Midbrain (tissue), 1 donor: ENCODE measurements around the gene CPM.

Experiments used
- DNase-seq: peaks from one replicate; lab custom pipeline; 2025; lab: John Stamatoyannopoulos, UW

The CPM gene

DNA sequence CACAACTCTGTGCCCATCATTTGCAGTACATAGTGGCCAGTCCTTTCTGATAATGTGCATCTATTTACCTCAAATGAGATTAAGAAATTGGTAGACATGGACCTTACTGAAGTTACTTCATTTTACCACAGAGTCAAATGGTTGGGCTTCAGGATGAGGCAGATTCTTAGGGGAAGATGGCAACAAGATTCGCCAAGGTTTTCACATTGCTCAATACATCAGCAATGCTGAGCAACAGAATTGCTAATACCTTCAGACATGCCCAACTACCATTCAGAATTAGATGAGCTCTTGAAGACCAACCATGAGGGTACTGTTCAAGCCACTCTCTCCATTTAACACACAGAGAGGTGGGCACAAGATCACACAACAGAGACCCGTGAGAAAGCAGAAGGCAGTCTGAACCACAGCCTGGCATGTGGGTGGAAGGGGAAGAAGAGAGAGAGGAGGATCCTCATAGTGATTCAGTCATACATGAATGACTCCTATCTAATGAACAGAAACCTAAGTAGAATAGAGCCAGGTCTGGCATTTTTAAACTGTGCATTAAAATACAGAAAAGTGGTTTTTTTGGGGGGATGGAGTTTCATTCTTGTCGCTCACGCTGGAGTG, 28.5 kb downstream of the CPM start:
- DNase-seq: no peak

DNA sequence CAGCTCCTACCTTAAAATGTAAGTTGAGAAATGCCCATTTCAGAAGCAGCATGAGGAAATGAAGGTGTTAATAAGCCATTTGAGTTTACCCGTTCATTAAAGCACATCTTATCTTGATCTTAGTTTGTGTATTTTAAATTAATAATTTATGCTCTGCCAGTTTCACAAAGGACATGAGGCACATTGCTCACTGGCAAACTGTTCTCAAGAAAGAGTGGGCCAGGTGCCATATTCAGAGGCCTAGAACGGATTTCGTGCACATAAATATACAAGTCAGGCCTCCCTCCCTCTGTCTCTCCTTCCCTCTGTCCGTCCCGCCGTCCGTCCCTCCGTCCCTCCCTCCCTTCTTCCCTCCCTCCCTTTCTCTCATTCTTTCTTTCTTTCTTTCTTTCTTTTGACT, 29.5 kb downstream of the CPM start:
- no peak for DNase-seq

DNA sequence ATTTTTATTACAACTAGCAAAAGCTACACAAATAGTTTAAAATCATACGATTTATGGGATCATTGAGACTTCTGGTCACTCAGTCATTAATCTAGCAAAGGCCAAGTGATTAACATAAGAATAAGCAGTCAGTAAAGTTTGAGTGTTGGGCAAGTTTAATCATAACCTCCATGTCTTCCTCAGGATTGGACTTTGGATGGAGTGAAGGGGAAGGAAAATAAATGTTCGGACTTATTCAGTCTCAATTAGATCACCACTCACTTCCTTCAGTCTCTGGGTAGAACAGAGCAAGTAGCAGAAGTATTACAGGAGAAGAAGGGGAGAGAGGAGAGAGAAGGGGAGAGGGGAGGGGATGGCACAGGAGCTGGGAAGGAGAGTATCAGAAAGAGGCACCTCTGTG, 31.4 kb downstream of the CPM start:
- no peak for DNase-seq

DNA sequence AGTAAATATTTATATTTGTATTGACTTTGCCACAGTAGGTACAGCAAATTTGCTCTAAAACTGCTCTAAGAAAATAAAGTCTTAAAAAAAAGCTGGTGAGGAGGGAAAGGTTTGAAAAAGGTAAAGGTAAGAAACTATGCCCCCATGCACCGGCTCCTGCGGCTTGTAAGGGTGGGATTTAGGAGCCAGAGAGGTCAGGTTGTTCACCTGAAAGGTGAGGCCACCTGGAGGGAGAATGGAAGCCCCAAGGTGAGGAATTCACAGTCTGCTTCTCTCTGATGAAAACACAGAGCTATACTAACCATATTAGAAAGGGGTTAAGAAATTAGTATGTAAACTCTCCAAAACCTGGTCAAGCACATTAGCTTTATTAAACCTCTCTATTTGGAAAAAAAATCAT, 31.8 kb downstream of the CPM start:
- DNase-seq: no peak

DNA sequence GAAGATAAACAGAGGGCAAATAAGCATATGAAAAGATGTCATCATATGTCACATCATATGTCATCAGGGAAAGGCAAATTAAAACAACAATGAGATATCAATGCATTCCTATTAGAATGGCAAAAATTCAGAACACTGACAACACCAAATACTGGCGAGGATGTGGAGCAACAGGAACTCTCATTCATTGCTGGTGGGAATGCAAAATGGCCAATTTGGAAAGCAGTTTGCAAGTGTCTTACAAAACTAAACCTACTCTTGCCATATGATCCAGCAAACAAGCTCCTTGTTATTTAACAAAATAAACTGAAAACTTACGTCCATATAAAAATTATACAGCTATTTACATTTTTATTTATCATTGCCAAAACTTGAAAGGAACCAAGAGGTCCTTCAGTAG, 32.7 kb downstream of the CPM start:
- no peak for DNase-seq

DNA sequence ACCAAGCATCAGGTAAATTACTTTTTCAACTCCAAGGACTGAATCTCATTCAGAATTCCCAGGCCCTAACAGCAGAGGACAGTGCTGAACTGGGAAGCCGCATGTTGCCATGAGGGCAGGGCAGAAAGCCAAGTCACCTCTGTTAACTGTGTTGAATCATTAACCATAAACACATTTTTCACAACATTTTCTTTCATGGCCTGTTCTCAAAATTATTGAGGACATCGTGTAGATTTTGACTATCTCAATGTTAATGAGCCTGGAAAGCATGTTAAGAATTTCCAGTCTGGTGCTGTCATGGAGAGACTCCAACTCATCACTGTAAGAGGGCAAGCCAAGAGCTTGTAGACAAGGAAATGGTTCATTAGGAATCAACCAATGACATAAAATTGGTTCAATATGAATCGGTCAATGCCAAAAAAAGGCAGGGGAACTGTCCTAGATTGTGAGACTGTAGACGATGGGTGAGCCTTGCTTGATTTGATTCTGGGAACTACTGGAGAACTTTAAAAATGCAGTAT, 33.7 kb downstream of the CPM start:
- DNase-seq: peak; percentile 16

DNA sequence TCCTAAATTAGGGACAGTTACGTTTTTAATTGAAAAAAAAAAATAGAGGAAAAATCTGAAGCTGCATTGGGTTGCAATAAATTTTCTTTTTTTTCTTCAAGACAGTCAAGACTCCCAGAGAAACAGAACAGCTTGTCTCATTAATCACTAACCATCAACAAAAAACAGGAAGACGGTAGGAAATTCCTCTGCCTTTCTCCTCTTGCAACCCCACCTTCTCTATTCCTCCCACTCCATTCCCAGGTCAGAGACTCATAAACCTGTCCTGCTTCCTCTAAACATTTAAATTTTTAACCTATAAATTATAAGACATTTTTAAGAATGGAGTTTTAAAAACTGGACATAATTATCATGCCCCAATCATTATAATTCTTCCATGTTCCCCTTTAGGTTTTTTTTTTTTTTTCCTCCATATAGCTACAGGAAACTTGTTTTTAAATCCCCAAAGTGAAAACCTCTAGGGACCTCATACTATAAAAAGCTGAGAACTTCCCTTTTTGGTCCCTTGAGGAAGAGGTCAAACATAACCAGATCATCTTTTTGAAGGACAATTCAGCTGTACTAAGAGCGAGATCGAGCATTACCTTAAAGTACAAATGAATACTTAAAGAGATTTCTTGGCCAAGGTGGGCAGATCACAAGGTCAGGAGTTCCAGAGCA, 36.0 kb downstream of the CPM start:
- no peak for DNase-seq

DNA sequence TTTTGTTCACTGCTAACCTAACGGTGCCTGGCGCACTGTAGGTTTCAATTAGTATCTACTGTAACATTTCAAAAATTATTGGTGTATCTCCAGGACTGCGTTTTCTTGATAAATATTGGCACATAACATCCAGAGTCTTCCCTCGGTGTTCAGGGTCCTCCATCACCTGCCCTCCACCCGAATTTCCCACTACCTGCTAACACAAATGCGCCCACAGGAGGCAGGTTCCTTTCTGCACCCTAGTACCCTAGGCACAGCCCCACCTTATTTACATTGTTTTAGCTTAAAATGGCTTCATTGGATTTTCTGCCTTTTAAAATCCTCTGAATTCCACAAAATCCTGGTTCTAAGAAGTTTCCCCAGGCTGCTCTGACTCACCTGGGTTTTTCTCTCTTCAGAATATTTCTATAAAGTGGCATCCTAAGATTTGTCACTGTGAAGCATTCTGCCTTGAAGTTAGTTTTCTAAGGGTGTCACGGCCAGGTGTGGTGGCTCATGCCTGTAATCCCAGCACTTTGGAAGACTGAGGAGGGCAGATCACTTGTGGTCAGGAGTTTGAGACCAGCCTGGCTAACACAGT, 38.6 kb downstream of the CPM start:
- DNase-seq: no peak

DNA sequence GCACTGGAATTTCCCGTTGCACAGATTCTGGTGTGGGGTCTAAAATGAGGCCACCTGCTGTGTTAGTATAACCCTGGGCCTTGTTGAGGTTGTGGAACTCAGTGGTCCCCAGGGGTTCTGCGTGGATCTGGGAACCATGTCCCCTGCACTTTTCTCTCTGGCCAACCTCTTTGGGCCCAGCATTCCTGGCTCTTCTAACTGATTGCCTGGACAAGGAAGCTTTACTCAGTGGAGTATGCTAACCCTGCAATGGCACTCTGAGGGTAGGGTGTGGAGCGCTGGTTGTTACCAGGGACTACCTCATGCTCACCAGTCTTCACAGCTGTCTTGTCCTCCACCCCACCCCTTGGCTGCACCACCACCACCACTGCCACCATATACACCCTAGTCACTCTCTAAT, 39.2 kb downstream of the CPM start:
- no peak for DNase-seq

DNA sequence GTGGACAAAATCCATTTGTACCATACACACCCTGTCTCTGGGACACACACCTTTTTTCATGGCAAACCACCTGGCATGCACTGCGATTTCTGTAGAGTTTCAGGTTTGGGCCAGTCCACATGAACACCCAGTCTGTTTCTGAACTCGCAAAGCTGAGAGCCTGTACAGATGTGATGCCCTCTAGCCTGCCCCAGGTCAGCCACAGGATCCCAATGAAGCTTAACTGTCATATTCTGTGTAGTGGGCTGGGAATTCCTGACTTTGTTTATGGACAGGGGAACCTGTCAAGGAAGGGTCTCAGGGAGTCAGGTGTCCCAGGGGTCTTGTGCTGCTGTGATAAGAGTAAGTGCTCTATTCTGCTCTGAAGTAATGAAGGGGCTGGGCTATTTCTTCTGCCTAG, 39.8 kb downstream of the CPM start:
- DNase-seq: no peak

DNA sequence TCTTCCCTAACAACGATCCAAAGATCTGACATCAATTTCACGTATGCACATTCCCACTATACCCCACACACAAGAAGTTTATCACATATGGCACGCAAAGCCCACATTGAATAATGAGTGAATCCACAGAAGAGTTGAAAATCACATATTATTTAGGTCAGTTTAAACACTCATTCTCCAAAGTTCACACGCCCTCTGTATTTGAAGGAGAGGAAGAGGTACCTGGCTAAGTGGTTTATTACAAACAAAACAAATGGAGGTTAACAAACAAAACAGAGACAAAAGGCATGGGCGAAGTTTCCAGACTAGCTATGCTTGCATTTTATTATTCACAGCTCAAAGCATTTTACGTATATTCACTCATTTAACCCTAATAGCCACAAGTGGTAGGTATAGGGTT, 41.8 kb downstream of the CPM start:
- no peak for DNase-seq

DNA sequence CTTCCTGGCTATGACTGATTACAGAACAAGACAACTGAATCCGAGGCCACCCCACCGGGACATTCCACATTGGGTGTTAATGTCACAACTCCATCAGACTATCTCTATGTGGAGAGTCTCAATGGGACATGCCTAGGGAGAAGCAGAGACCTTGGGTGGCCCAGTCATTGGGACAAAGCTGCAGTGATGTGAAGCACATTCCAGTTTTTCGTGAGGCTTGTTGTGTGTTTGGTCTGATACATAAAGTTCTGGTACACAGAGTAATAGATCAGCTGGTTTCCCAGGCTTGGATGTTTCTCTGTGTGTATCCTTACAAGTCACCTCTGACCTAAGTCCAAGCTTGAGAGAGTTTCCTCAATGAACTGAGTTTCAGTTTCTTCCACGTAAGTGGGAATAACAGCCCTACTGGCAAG, 42.3 kb downstream of the CPM start:
- DNase-seq: no peak

DNA sequence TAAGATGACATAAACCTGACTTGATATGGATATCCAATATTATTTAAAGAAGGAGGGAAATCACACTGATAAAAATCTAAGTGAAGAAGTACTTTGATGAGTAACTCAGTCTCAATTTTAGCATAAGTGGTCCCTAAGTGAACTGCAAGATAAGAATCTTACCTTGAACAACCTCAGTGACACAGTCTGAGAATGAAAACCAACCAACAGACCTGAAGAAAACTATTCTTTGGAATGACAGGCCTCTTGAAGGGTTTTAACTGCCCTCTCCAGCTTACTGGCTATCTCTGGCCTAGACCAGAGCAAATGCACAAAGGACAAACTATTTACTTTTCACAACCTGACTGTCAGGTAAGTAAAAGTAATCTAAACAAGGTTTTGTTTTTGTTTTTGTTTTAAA, 44.7 kb downstream of the CPM start:
- no peak for DNase-seq

DNA sequence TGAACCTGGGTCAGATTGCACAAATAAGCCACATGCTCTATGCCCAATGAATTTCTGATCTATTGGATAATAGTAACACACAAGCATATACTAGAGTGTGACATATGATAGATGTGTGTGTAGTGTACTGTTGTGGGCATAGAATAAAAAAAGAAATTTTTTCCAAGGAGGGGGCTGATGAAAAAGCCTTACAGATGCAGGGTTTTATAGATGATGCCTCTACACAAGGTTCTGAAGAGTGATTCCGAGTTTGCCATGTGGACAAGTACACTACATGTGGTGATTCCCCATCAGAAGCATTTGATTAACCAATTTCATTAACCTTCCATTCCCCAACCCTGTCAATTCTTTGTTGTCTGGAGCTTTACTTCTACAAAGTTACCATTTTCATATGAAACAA, 45.3 kb downstream of the CPM start:
- DNase-seq: no peak

DNA sequence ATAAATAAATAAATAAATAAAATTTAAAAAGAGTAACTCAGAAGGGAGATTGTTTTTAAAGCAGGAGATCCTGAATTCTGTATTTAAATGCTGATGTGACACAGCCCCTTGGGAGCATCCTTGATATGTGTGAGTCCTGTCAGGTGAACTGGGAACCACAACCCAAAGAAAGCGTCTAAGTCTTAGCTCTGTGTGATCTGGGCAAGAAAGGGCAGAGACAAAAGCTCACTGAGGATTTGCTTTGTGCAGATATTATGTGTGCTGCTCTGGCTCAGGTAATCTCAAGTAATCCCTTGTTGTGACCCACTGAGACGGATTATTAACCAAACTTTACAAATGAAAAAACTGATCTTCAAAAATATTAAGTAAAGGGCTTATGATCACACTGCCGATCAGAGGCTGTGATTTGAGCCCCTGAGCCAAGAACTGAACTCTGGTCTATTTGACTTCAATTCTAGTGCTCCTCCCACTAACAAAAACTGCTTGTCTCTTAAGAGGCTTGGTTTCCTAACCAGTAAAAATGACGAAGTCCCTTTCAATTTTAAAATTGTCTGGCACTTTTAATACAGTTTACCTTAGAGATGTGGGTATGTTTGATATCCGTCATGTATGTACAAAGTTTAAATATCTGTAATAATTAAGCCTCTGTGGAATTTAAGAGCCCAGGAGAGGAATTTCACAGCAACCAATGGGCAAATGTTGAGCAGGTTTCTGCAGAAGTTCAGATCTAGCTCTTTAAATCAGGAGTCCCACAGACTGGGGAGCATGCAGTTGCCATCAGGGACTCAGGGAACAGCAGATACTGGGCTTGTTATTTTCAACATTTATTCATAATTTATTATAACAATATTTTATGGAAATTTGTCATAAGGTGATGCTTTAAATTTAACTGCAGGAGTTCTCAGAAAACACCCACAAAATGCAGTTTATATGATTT, 46.1 kb downstream of the CPM start:
- no peak for DNase-seq

DNA sequence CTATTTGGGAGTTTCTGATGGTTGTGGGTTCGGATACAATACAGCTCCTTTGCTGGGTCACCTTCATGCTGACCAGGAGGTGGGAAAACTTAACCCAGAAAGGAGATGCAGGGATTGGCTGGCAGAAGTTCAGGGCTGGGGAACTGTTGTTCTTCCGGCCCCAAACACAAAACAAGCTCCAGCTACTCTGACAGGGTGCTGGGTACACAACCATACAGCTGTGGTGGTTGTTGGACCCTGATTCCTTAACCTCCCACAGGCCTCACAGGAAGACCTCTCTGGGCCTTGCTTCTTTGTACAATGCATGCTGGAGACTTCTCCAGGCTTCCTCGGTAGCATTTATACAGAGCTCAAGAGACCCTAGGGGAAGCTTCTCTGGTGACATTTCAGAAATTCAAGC, 47.6 kb downstream of the CPM start:
- DNase-seq: no peak

DNA sequence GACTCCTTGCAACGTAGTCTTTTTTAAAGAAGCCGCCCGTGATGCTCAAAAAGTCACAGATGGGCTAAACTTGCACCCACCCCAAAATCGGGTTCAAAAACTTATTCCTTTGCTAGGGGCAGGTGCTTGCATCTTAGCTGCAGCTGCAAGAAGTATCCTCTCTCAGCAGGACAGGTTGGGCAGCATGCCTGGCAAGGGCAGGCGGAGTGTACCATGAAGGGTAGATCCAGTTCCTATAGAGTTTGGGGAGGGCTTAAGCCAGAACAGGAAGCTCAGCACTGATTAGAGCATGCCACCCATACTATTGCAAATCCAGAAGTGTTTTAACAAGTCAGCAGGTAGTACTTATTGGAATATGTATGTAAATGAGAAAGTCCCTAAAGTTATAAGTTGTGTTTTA, 48.7 kb downstream of the CPM start:
- DNase-seq: no peak

DNA sequence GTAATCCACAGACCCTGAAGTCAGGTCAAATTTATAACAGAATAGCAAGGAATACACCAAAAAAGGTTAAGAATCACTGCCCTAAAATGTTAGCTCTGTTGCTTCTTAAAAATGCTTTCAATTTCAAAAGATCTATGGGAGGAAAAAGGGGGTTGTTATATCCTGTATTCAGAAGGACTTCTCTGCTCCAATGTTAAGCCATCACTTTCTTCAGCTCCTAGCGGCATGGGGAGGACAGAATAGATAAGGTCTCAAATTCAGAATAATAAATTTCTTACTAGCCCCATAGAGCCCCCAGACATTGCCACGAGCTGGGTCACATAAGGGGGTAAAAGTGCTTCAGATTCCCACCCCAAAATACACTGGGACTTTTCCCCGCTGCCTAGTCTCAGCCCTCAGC, 49.8 kb downstream of the CPM start:
- no peak for DNase-seq

DNA sequence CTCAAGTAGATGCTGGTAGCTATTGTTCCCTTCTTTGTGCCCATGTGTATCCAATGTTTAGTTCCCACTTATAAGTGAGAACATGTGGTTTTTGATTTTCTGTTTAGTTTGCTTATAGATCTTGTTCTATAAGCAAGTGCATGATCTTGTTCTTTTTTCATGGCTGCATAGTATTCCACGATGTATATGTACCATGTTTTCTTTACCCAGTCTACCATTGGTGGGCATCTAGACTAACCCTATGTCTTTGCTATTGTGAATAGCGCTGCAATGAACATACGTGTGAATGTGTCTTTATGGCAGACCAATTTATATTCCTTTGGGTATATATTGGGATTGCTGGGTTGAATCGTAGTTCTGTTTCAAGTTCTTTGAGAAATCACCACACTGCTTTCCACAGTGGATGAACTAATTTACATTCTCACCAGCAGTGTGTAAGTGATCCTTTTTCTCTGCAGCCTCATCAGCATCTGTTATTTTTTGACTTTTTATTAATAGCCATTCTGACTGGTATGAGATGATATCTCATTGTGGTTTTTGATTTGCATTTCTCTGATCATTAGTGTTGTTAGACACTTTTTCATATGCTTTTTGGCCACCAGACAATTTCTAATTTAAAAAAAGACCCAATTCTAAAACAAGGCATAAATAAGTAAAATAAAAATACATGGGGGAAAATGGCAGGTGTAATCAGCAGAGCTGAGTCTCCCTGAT, 50.6 kb downstream of the CPM start:
- no peak for DNase-seq

DNA sequence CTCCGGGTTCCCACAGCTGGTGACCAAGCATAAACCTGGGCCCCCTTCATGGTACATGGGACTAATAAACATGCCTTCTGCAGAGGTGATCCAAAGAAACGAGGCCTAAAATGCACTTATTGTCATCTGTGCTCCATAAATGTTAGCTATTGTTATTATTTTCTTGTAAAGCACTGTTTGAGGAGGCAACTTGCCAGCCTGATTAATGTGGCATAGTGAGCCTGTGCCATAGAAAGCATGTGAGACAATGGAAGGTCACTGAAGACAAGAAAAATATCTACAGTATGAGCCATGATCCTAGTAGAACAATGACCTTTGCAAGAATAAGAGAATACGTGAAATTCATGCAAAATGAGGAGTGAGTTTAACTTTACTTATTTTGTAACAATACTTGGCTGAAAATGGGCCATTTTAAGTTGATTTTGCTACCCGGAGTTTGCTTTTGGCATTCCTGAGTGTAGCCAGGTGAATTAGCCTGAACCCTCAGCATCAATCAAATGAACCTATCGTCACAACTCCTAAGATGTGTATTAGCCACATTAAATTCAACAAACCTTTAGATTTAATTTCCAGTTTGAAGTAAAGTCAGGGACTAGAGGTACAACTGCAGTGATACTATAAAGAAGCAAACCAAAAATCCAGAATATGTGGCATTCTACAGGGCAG, 52.2 kb downstream of the CPM start:
- no peak for DNase-seq

DNA sequence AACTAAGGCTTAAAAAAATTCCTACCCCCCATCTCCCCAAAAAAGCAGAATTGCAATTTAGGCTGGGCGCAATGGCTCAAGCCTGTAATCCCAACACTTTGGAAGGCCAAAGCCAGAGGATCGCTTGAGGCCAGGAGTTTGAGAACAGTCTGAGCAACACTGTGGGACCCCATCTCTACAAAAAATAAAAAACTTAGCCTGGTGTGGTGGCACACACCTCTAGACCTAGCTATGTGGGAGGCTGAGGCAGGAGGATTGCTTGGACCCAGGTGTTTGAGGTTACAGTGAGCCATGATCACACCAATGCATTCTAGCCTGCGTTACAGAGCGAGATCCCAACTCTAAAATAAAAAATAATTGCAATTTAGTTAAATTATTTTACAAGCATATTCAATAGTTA, 54.1 kb downstream of the CPM start:
- DNase-seq: no peak
